Thymus (tissue), 11 donors: Measurements from ENCODE around the gene KLHDC3. TPM values are rescaled to one million over a fixed set of nuclear protein-coding genes. Genes with fewer than 3 reads are reported as not detected.

Experiments
- DNase-seq, 9 donors: peaks; one replicate each; pipeline ENCODE4 v3.0.0-alpha.2; 2013; ENCODE audit warnings: low spot score in 9 of 9, low read depth in 6 of 9, missing footprints in 1 of 9
- H3K27ac ChIP-seq, 2 donors: one replicate each; pipeline ENCODE4 v1.5.1; 2013; ENCODE audit warnings: control low read depth in 1 of 2, low read depth in 1 of 2, low read length in 1 of 2, mild to moderate bottlenecking in 1 of 2, moderate library complexity in 1 of 2
- H3K27me3 ChIP-seq, 2 donors: one replicate each; pipeline ENCODE4 v1.5.1; 2013; ENCODE audit warnings: low read length in 1 of 2; ENCODE audit not compliant: control insufficient read depth in 2 of 2, insufficient read depth in 1 of 2
- H3K36me3 ChIP-seq, 2 donors: one replicate each; pipeline ENCODE4 v1.5.1; 2013; ENCODE audit warnings: low read length in 1 of 2, mild to moderate bottlenecking in 1 of 2, moderate library complexity in 1 of 2; ENCODE audit not compliant: control insufficient read depth in 2 of 2, insufficient read depth in 2 of 2
- H3K4me1 ChIP-seq, 2 donors: one replicate each; pipeline ENCODE4 v1.5.1; 2013; ENCODE audit warnings: low read length in 2 of 2; ENCODE audit not compliant: control insufficient read depth in 2 of 2, insufficient read depth in 2 of 2
- H3K4me3 ChIP-seq, 2 donors: one replicate each; pipeline ENCODE4 v1.5.1; 2013; ENCODE audit warnings: low read length in 2 of 2, control low read depth in 1 of 2, mild to moderate bottlenecking in 1 of 2
- H3K9me3 ChIP-seq, 2 donors: one replicate each; pipeline ENCODE4 v1.5.1; 2013; ENCODE audit warnings: low read length in 1 of 2, mild to moderate bottlenecking in 1 of 2; ENCODE audit not compliant: control insufficient read depth in 2 of 2, insufficient read depth in 1 of 2
- WGBS: extraction: QIAGEN DNeasy Blood & Tissue Kit; methylation state at CpG from one replicate; pipeline ENCODE4 v1.1.7; 2013; 5-methylcytosine and 5-hydroxymethylcytosine counted together
- polyA plus RNA-seq: library from polyadenylated mRNA; stranded (reverse); fragments of 200-250 nt; gene quantifications from one replicate; pipeline ENCODE4 v1.2.3, GENCODE V29; 2013
- total RNA-seq: library from RNA; stranded (reverse); fragments of 120-200 nt; gene quantifications from one replicate; pipeline ENCODE4 v1.2.4, GENCODE V29; 2013
- donor health status: healthy.

KLHDC3 gene
- total and polyA plus RNA-seq, 2 donors, result 73.8 to 87.0 TPM

- no peak for DNase-seq
- H3K27me3 ChIP-seq, result no peaks in the 10 kb centered on the region
- peaks cover 0 to 3% of the 10 kb centered on the region in 2 donors for H3K9me3 ChIP-seq
- 99% methylated on average over 9 of the region's 9 CpGs for WGBS
- no peaks in the 10 kb centered on the region for H3K4me1 ChIP-seq
- no peak overlapping the region for H3K27ac ChIP-seq
- H3K36me3 ChIP-seq, result peaks cover 72 to 86% of the 10 kb centered on the region in 2 donors
- H3K4me3 ChIP-seq, result no peak overlapping the region
Measured at GRCh38 chr6:43029120-43029519, 15.1 kb downstream of the KLHDC3 start.

GRCh38 chr6:43032326-43032725 is 18.3 kb downstream of the KLHDC3 start:
- Histone ChIP-seq H3K27ac (no peak overlapping the region), H3K27me3 (no peaks in the 10 kb centered on the region), H3K4me1 (no peaks in the 10 kb centered on the region), H3K9me3 (peaks cover 0 to 3% of the 10 kb centered on the region in 2 donors), H3K36me3 (peaks cover 59 to 77% of the 10 kb centered on the region in 2 donors), H3K4me3 (no peak overlapping the region)
- WGBS, result 95% methylated on average over 4 of the region's 4 CpGs
- DNase-seq, result no peak

GRCh38 chr6:43033496-43034189 is 19.6 kb downstream of the KLHDC3 start:
- peaks cover 59 to 80% of the 10 kb centered on the region in 2 donors for H3K36me3 ChIP-seq
- no peak overlapping the region for H3K4me3 ChIP-seq
- H3K4me1 ChIP-seq, result no peaks in the 10 kb centered on the region
- DNase-seq, result no peak
- H3K27me3 ChIP-seq, result no peaks in the 10 kb centered on the region
- peaks cover 0 to 3% of the 10 kb centered on the region in 2 donors for H3K9me3 ChIP-seq
- H3K27ac ChIP-seq, result no peak overlapping the region
- WGBS, result 97% methylated on average over 2 of the region's 2 CpGs

- DNase-seq, result no peak
- WGBS, result 97% methylated on average over 2 of the region's 2 CpGs
- Histone ChIP-seq H3K27ac (no peak overlapping the region), H3K4me1 (no peaks in the 10 kb centered on the region), H3K9me3 (peaks cover 0 to 3% of the 10 kb centered on the region in 2 donors), H3K36me3 (peaks cover 59 to 80% of the 10 kb centered on the region in 2 donors), H3K27me3 (no peaks in the 10 kb centered on the region), H3K4me3 (no peak overlapping the region)
Measured at GRCh38 chr6:43034190-43034525, 20.1 kb downstream of the KLHDC3 start.

GRCh38 chr6:43035495-43036194 is 21.6 kb downstream of the KLHDC3 start:
- no peak for DNase-seq
- 98% methylated on average over 4 of the region's 4 CpGs for whole genome bisulfite sequencing
- H3K4me1 ChIP-seq, result no peaks in the 10 kb centered on the region
- no peak overlapping the region for H3K27ac ChIP-seq
- no peaks in the 10 kb centered on the region for H3K27me3 ChIP-seq
- H3K36me3 ChIP-seq, result peaks cover 55 to 79% of the 10 kb centered on the region in 2 donors
- H3K9me3 ChIP-seq, result peaks cover 0 to 3% of the 10 kb centered on the region in 2 donors
- no peak overlapping the region for H3K4me3 ChIP-seq

GRCh38 chr6:43036712-43037111 is 22.7 kb downstream of the KLHDC3 start:
- peaks cover 59 to 78% of the 10 kb centered on the region in 2 donors for H3K36me3 ChIP-seq
- H3K27ac ChIP-seq, result no peak overlapping the region
- 98% methylated on average over 9 of the region's 9 CpGs for WGBS
- no peaks in the 10 kb centered on the region for H3K27me3 ChIP-seq
- H3K4me1 ChIP-seq, result no peaks in the 10 kb centered on the region
- no peak overlapping the region for H3K4me3 ChIP-seq
- H3K9me3 ChIP-seq, result peaks cover 0 to 3% of the 10 kb centered on the region in 2 donors
- no peak for DNase-seq

- WGBS, result 96% methylated on average over 5 of the region's 5 CpGs
- peaks cover 55 to 74% of the 10 kb centered on the region in 2 donors for H3K36me3 ChIP-seq
Measured at GRCh38 chr6:43037197-43037596, 23.1 kb downstream of the KLHDC3 start.

GRCh38 chr6:43037706-43038105 is 23.7 kb downstream of the KLHDC3 start:
- DNase-seq, result no peak
- Histone ChIP-seq H3K4me3 (no peak overlapping the region), H3K36me3 (peaks cover 50 to 71% of the 10 kb centered on the region in 2 donors), H3K9me3 (peaks cover 0 to 1% of the 10 kb centered on the region in 2 donors), H3K27ac (no peak overlapping the region), H3K4me1 (no peaks in the 10 kb centered on the region), H3K27me3 (no peaks in the 10 kb centered on the region)
- 98% methylated on average over 9 of the region's 9 CpGs for WGBS

More at GRCh38 chr6:43037197-43037596, 23.1 kb downstream of the KLHDC3 start:
- peaks cover 0 to 3% of the 10 kb centered on the region in 2 donors for H3K9me3 ChIP-seq
- no peaks in the 10 kb centered on the region for H3K4me1 ChIP-seq
- DNase-seq, result no peak
- H3K27ac ChIP-seq, result no peak overlapping the region
- H3K4me3 ChIP-seq, result no peak overlapping the region
- H3K27me3 ChIP-seq, result no peaks in the 10 kb centered on the region

- WGBS, result 94% methylated on average over 9 of the region's 9 CpGs
- Histone ChIP-seq H3K27me3 (no peaks in the 10 kb centered on the region), H3K27ac (no peak overlapping the region), H3K4me1 (no peaks in the 10 kb centered on the region), H3K9me3 (no peaks in the 10 kb centered on the region), H3K4me3 (no peak overlapping the region), H3K36me3 (peaks cover 54 to 74% of the 10 kb centered on the region in 2 donors)
- DNase-seq, result no peak
Measured at GRCh38 chr6:43038727-43039126, 24.7 kb downstream of the KLHDC3 start.
